Peyer's patch (tissue), 4 donors: ENCODE measurements around the gene SH3RF3. TPM values are rescaled to one million over a fixed set of nuclear protein-coding genes. Genes with fewer than 3 reads are reported as not detected.

ENCODE experiments used
- DNase-seq, 3 donors: peaks; one replicate each; pipeline ENCODE4 v3.0.0-alpha.2; 2017 to 2019
- H3K27ac ChIP-seq, 4 donors: fragments of 200-600 bp; sonication (generic); one replicate each; pipeline ENCODE4 v1.5.1; 2016 to 2019
- H3K27me3 ChIP-seq, 2 donors: fragments of 200-600 bp; sonication (generic); one replicate each; pipeline ENCODE4 v1.5.1; 2019
- H3K36me3 ChIP-seq, 3 donors: fragments of 200-600 bp; sonication (generic); one replicate each; pipeline ENCODE4 v1.5.1; 2016 to 2019
- H3K4me1 ChIP-seq, 4 donors: fragments of 200-600 bp; sonication (generic); one replicate each; pipeline ENCODE4 v1.5.1; 2016 to 2019
- H3K4me3 ChIP-seq, 4 donors: fragments of 200-600 bp; sonication (generic); 1 replicate in 3 of 4; 2 replicates in 1 of 4; pipeline ENCODE4 v1.5.1; 2016 to 2019; ENCODE audit warnings: mild to moderate bottlenecking in 1 of 4
- H3K9me3 ChIP-seq, 4 donors: fragments of 200-600 bp; sonication (generic); one replicate each; pipeline ENCODE4 v1.5.1; 2016 to 2019; ENCODE audit warnings: mild to moderate bottlenecking in 1 of 4
- CTCF ChIP-seq, 6 experiments: fragments of 450-650 bp in 4 of 6; fragments of 200-600 bp in 2 of 6; sonication (generic) in 1 of 6; IDR thresholded peaks; one replicate each; pipeline ENCODE4 v1.5.1; 2017 to 2019; ENCODE audit warnings: antibody characterized with exemption in 6 of 6, mild to moderate bottlenecking in 3 of 6, moderate library complexity in 1 of 6
- POLR2A ChIP-seq, 2 donors: fragments of 450-650 bp; IDR thresholded peaks; one replicate each; pipeline ENCODE4 v1.5.1; 2017; ENCODE audit warnings: antibody characterized with exemption in 2 of 2, mild to moderate bottlenecking in 2 of 2, moderate library complexity in 2 of 2
- total RNA-seq, 4 donors: library from RNA; depleted of rRNA; stranded (reverse); fragments of >200 nt; gene quantifications; one replicate each; pipeline ENCODE4 v1.1.0, GENCODE V29; 2016

The SH3RF3 gene
- total RNA-seq, 4 donors from 2014 or later = 1.1 to 5.0 (median 3.3) TPM

DNA sequence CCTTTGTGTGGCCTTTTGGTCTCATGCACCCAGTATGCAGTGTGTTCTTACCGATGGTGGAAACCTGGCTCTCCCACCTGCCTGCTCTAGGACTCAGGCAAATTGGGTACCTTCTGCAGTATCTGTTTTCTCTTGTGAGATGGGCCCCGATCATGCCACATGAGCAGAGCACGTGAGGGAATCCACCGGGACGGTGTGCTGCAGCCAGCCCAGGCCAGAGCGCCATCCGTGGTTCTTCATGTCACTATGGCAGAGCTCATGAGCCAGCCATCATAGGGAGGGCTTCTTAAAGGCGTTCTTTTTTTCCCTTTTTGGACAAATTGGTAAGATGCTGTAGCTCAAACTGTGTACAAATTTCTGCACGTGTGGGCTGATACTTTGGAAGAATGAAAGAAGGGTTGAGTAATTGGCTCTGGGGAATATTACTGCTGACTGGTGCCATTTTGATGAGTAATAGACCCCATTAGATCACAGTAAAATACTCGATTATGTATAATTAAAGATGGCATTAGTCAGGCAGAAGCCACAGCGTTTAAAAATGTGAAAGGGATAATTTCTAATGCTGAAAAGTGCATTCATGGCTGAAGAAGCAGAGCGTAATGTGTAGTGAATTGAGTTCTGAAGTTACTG is 19.2 kb downstream of the SH3RF3 start:
- H3K9me3 ChIP-seq = no peaks in the 10 kb centered on the region
- TF ChIP-seq CTCF (IDR thresholded peaks at IDR 0.05) (no peak), POLR2A (IDR thresholded peaks at IDR 0.05) (no peak)

DNA sequence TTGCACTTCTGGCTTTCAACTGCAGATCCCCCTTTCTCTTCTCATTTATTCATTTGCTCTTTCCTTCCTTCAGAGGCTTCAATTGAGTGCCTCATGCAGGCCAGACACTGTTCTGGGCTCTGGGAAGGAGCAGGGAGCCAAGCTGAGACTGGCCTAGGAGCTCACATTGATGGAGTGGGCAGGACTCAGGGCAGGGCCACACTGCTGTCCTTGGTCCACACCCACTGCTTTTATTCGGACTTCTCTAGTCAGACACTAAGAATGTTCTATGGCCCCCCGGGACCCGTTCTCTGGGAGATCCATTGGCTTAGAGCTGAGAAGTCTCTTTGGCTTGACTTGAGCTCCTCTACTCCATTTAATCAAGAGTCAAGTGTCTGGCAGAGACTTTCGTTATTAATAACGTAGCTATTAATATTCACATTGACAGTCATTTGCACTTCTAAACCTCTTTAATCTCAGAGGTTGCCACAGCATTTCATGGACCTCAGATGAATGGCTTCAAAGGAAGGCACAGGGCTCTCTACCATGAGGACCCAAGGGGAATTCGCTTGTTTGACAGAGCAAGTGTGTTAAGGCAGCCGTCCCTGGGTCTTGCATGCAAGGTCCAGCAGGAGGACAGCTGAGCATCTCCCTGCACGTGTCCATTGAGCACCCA is 20.1 kb downstream of the SH3RF3 start:
- H3K27ac ChIP-seq = no peak overlapping the region
- H3K9me3 ChIP-seq = no peaks in the 10 kb centered on the region
- no peaks in the 10 kb centered on the region for H3K36me3 ChIP-seq
- TF ChIP-seq CTCF (IDR thresholded peaks at IDR 0.05) = no peak
- TF ChIP-seq POLR2A (IDR thresholded peaks at IDR 0.05) = no peak
- peak in 1 of 3 donors; percentile 26 for DNase-seq
- no peaks in the 10 kb centered on the region for H3K27me3 ChIP-seq
- H3K4me1 ChIP-seq = no peaks in the 10 kb centered on the region
- H3K4me3 ChIP-seq = no peak overlapping the region

More for the DNA sequence above, 19.2 kb downstream of the SH3RF3 start:
- DNase-seq = peak in 1 of 3 donors; percentile 27
- H3K27ac ChIP-seq = no peak overlapping the region
- no peak overlapping the region for H3K4me3 ChIP-seq
- H3K27me3 ChIP-seq = no peaks in the 10 kb centered on the region
- no peaks in the 10 kb centered on the region for H3K4me1 ChIP-seq
- no peaks in the 10 kb centered on the region for H3K36me3 ChIP-seq

DNA sequence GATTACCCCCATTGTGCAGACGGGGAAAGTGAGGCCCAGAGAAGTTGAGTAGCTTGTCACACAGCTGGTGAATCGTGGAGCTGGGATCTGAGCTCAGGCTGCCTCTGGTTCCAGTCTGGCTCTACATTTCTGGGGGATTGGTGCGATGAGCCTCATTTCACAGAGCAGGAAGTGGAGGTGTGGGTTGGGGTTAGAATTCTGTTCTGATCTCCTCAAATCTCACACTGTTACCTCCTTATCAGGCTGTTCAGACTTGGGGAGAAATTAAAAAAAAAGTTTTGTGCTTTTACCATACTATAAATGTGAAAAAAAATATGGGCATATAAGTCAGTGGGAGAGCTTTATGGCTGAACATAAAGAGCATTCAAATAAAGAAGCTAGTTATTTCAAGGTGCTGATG is 21.6 kb downstream of the SH3RF3 start:
- Histone ChIP-seq H3K27me3 (no peaks in the 10 kb centered on the region), H3K27ac (no peak overlapping the region), H3K36me3 (no peaks in the 10 kb centered on the region), H3K4me3 (no peak overlapping the region), H3K9me3 (no peaks in the 10 kb centered on the region), H3K4me1 (no peaks in the 10 kb centered on the region)
- peak in 1 of 3 donors; percentile 21 for DNase-seq
- TF ChIP-seq POLR2A (IDR thresholded peaks at IDR 0.05) (no peak), CTCF (IDR thresholded peaks at IDR 0.05) (no peak)

DNA sequence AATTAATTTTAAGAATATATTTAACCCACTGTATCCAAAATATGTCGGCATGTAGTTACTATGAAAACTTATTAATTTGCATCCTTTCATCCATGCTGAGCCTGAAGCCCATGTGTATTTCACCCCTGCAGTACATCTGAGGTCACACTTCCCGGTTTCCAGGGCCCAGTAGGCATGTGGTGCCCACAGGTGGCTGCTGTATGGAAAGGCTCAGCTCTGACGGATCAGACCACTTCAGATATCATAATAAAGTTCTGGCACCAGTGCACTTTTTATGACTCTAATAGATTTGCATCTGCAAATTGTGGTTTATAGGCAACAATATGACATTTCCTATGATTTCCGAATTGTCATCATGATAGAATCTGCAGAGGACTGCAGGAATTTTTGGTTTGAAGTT is 22.5 kb downstream of the SH3RF3 start:
- H3K36me3 ChIP-seq = no peaks in the 10 kb centered on the region
- no peaks in the 10 kb centered on the region for H3K4me1 ChIP-seq
- H3K4me3 ChIP-seq = no peak overlapping the region
- DNase-seq = peak in 1 of 3 donors; percentile 33
- TF ChIP-seq CTCF (IDR thresholded peaks at IDR 0.05) (no peak), POLR2A (IDR thresholded peaks at IDR 0.05) (no peak)
- no peaks in the 10 kb centered on the region for H3K9me3 ChIP-seq
- H3K27ac ChIP-seq = no peak overlapping the region
- no peaks in the 10 kb centered on the region for H3K27me3 ChIP-seq

DNA sequence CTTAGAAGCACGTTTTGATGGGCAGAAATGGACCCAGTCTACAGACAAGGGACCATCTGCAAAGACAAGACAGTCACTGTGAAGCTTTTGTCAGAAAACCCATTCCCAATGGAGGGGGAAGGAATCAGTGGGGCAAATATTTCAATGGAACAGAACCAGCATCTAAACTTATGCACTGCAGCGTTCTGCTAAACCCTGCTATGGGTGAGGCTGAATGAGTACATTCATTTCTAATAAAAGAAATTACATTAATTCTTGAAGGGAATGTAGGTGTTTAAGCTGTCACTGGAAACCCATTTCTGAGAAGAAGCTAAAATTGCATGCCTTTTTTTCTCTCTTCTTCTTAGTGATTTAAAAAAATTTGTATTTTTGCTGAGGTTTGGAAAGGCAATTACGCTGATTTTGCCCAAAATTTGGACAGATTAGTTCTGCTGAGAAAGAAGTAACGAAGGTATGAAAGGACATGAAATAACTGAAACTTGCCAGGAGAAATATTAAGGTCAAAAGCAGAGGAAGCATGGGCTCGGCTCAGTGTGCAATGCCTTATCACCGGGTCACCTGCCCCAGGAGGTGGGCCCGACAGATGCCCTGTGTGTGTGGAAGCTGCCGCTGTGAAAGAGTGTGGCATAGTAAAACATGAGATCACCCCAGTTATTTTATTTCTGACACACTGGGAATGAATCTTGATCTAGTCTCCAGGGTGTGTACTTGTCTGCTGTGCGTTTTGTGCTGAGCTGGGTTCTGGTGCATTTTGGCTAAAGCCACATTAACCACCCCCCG is 24.2 kb downstream of the SH3RF3 start:
- Histone ChIP-seq H3K4me3 (no peak overlapping the region), H3K9me3 (no peaks in the 10 kb centered on the region)

More for the DNA sequence above, 24.2 kb downstream of the SH3RF3 start:
- no peaks in the 10 kb centered on the region for H3K27me3 ChIP-seq
- no peak for TF ChIP-seq CTCF (IDR thresholded peaks at IDR 0.05)
- no peak for TF ChIP-seq POLR2A (IDR thresholded peaks at IDR 0.05)
- no peaks in the 10 kb centered on the region for H3K4me1 ChIP-seq
- H3K36me3 ChIP-seq = no peaks in the 10 kb centered on the region
- no peak for DNase-seq
- no peak overlapping the region for H3K27ac ChIP-seq
